ENCODE measurements around the gene ANKRD24.

- TF ChIP-seq CTCF (IDR thresholded peaks at IDR 0.05) (no peak), POLR2AphosphoS5 (IDR thresholded peaks at IDR 0.05; ENCODE audit: low read depth, low read length) (no peak)
These were observed 45.8 kb upstream of the ANKRD24 start for GRCh38 chr19:4136680-4137088.
